Smooth muscle cell (in vitro differentiated cells): ENCODE data around the gene CAMK1D. TPM values are rescaled to one million over a fixed set of nuclear protein-coding genes. Genes with fewer than 3 reads are reported as not detected.
"Not testable (repeated sequence)": the region's sequence is repeated elsewhere in the genome, so short reads cannot be mapped to it uniquely, and the experiment has no call there.

ENCODE experiments used
- DNase-seq: peaks from one replicate; lab custom pipeline; 2025; ENCODE audit not compliant: unreplicated experiment; lab: John Stamatoyannopoulos, UW
- H2AFZ ChIP-seq: fragments of 200-600 bp; sonication (generic); 2 replicates; pipeline ENCODE4 v1.6.0; 2016; ENCODE audit warnings: antibody characterized with exemption, low read depth, mild to moderate bottlenecking
- H3F3A ChIP-seq: fragments of 200-600 bp; sonication (generic); 2 replicates; pipeline ENCODE4 v1.6.0; 2017; ENCODE audit warnings: antibody characterized with exemption, low read depth
- H3K27ac ChIP-seq: fragments of 200-600 bp; sonication (generic); 2 replicates; pipeline ENCODE4 v1.5.1; 2016; ENCODE audit warnings: low read depth, mild to moderate bottlenecking
- H3K27me3 ChIP-seq: fragments of 200-600 bp; sonication (generic); 2 replicates; pipeline ENCODE4 v1.6.1; 2016; ENCODE audit warnings: low read depth, mild to moderate bottlenecking
- H3K36me3 ChIP-seq: fragments of 200-600 bp; sonication (generic); 2 replicates; pipeline ENCODE4 v1.5.1; 2016; ENCODE audit warnings: low read depth
- H3K4me1 ChIP-seq: fragments of 200-600 bp; sonication (generic); 2 replicates; pipeline ENCODE4 v1.5.1; 2016; ENCODE audit warnings: low read depth
- H3K4me2 ChIP-seq: fragments of 200-600 bp; sonication (generic); 2 replicates; pipeline ENCODE4 v1.6.0; 2016; ENCODE audit warnings: mild to moderate bottlenecking
- H3K4me3 ChIP-seq: fragments of 200-600 bp; sonication (generic); 2 replicates; pipeline ENCODE4 v1.5.1; 2016; ENCODE audit warnings: mild to moderate bottlenecking
- H3K79me2 ChIP-seq: fragments of 200-600 bp; sonication (generic); 2 replicates; pipeline ENCODE4 v1.6.0; 2016; ENCODE audit warnings: low read depth, mild to moderate bottlenecking
- H3K9ac ChIP-seq: fragments of 200-600 bp; sonication (generic); 2 replicates; pipeline ENCODE4 v1.6.0; 2016; ENCODE audit warnings: low read depth
- H3K9me3 ChIP-seq: fragments of 200-600 bp; sonication (generic); replicated peaks from 2 replicates; pipeline ENCODE4 v1.5.1; 2016; ENCODE audit warnings: low read depth
- H4K20me1 ChIP-seq: fragments of 200-600 bp; sonication (generic); 2 replicates; pipeline ENCODE4 v1.6.0; 2016; ENCODE audit warnings: low read depth
- CTCF ChIP-seq: fragments of 200-600 bp; sonication (generic); IDR thresholded peaks from 2 replicates; pipeline ENCODE4 v1.5.1; 2017; ENCODE audit warnings: borderline replicate concordance, mild to moderate bottlenecking, antibody characterized with exemption; ENCODE audit not compliant: insufficient read depth, poor library complexity, severe bottlenecking
- WGBS: methylation state at CpG from one replicate; pipeline ENCODE4 v1.1.7; 2016; ENCODE audit warnings: low lambda C conversion rate; 5-methylcytosine and 5-hydroxymethylcytosine counted together
- polyA plus RNA-seq: library from polyadenylated mRNA; unstranded; fragments of >200 nt; fragmentation: Nextera tagmentation; extraction: Ambion mirVana; gene quantifications from 2 replicates; pipeline ENCODE4 v1.2.1, GENCODE V29; 2016
- total RNA-seq: library from RNA; depleted of rRNA; stranded (reverse); fragments of >200 nt; gene quantifications from 2 replicates; pipeline ENCODE4 v1.2.3, GENCODE V29; 2014

CAMK1D gene
- total and polyA plus RNA-seq, 2 experiments from 2014 or later: 1.6 to 2.3 TPM

GRCh38 chr10:12322583-12323131, 26.7 kb upstream of the CAMK1D start:
- H2AFZ ChIP-seq: no peak overlapping the region
- no peaks in the 10 kb centered on the region for H3K4me1 ChIP-seq
- H3K4me3 ChIP-seq: no peak overlapping the region
- no peak overlapping the region for H3K4me2 ChIP-seq
- H3K27ac ChIP-seq: no peak overlapping the region
- no peaks in the 10 kb centered on the region for H3F3A ChIP-seq
- no peaks in the 10 kb centered on the region for H3K79me2 ChIP-seq
- H3K36me3 ChIP-seq: no peaks in the 10 kb centered on the region
- no peaks in the 10 kb centered on the region for H4K20me1 ChIP-seq
- WGBS: 72% methylated on average over 9 of the region's 9 CpGs
- no peaks in the 10 kb centered on the region for H3K9me3 ChIP-seq
- no peak for DNase-seq
- H3K27me3 ChIP-seq: no peaks in the 10 kb centered on the region
- no peak overlapping the region for H3K9ac ChIP-seq
- TF ChIP-seq CTCF: no peak

- H3K27ac ChIP-seq: no peak overlapping the region
- no peaks in the 10 kb centered on the region for H4K20me1 ChIP-seq
- no peak for DNase-seq
- no peaks in the 10 kb centered on the region for H3K79me2 ChIP-seq
- no peak overlapping the region for H2AFZ ChIP-seq
- H3K9me3 ChIP-seq: no peaks in the 10 kb centered on the region
- no peaks in the 10 kb centered on the region for H3F3A ChIP-seq
- no peak overlapping the region for H3K4me2 ChIP-seq
- no peak overlapping the region for H3K4me3 ChIP-seq
- no peak overlapping the region for H3K9ac ChIP-seq
- H3K27me3 ChIP-seq: no peaks in the 10 kb centered on the region
- WGBS: 99% methylated on average over 3 of the region's 3 CpGs
- TF ChIP-seq CTCF: no peak
- H3K36me3 ChIP-seq: no peaks in the 10 kb centered on the region
- no peaks in the 10 kb centered on the region for H3K4me1 ChIP-seq
Observed at GRCh38 chr10:12324530-12324929, 24.8 kb upstream of the CAMK1D start.

- H4K20me1 ChIP-seq: no peaks in the 10 kb centered on the region
- no peaks in the 10 kb centered on the region for H3K36me3 ChIP-seq
- H3K79me2 ChIP-seq: no peaks in the 10 kb centered on the region
- no peak overlapping the region for H3K4me2 ChIP-seq
- H3K9me3 ChIP-seq: no peaks in the 10 kb centered on the region
- H3K27me3 ChIP-seq: no peaks in the 10 kb centered on the region
- no peaks in the 10 kb centered on the region for H3F3A ChIP-seq
- no peak overlapping the region for H3K27ac ChIP-seq
- no peak overlapping the region for H3K4me3 ChIP-seq
- WGBS: 82% methylated on average over 3 of the region's 3 CpGs
- H3K9ac ChIP-seq: no peak overlapping the region
- no peak for TF ChIP-seq CTCF
- no peak overlapping the region for H2AFZ ChIP-seq
- H3K4me1 ChIP-seq: no peaks in the 10 kb centered on the region
- DNase-seq: no peak
Observed at GRCh38 chr10:12327074-12327473, 22.3 kb upstream of the CAMK1D start.

- H3K79me2 ChIP-seq: no peaks in the 10 kb centered on the region
- 93% methylated on average over 2 of the region's 2 CpGs for WGBS
- H3K4me3 ChIP-seq: no peak overlapping the region
- no peak overlapping the region for H3K4me2 ChIP-seq
- no peak for DNase-seq
- H4K20me1 ChIP-seq: no peaks in the 10 kb centered on the region
- no peaks in the 10 kb centered on the region for H3K27me3 ChIP-seq
- TF ChIP-seq CTCF: no peak
- H3K36me3 ChIP-seq: no peaks in the 10 kb centered on the region
- no peak overlapping the region for H3K9ac ChIP-seq
- no peak overlapping the region for H3K27ac ChIP-seq
- no peaks in the 10 kb centered on the region for H3F3A ChIP-seq
- no peak overlapping the region for H2AFZ ChIP-seq
- H3K9me3 ChIP-seq: no peaks in the 10 kb centered on the region
- H3K4me1 ChIP-seq: no peaks in the 10 kb centered on the region
Observed at GRCh38 chr10:12327476-12327875, 21.9 kb upstream of the CAMK1D start.

- H3F3A ChIP-seq, H3K9ac ChIP-seq, H3K27ac ChIP-seq, H4K20me1 ChIP-seq, H3K4me3 ChIP-seq, H3K4me1 ChIP-seq, H3K4me2 ChIP-seq, H3K36me3 ChIP-seq, H3K9me3 ChIP-seq, H2AFZ ChIP-seq, H3K79me2 ChIP-seq, H3K27me3 ChIP-seq, DNase-seq: not testable (repeated sequence)
- WGBS: 89% methylated on average over 9 of the region's 9 CpGs
Observed at GRCh38 chr10:12328312-12328711, 21.0 kb upstream of the CAMK1D start.
